CD14-positive monocyte (primary cell): ENCODE measurements around the gene PRSS33. TPM values are rescaled to one million over a fixed set of nuclear protein-coding genes. Genes with fewer than 3 reads are reported as not detected.

Source experiments
- DNase-seq, 3 donors: peaks; one replicate each; pipeline ENCODE4 v3.0.0-alpha.2; 2011 to 2022
- H2AFZ ChIP-seq: 2 replicates; pipeline ENCODE4 v1.6.0; 2012; ENCODE audit warnings: mild to moderate bottlenecking, low read depth, low read length, inconsistent platforms; ENCODE audit not compliant: insufficient read depth, poor library complexity, severe bottlenecking
- H3K27ac ChIP-seq, 2 donors: 1 replicate in 1 of 2; 2 replicates in 1 of 2; pipeline ENCODE4 v1.5.1; 2012 to 2013; ENCODE audit warnings: low read length in 2 of 2, control low read depth in 1 of 2, inconsistent platforms in 1 of 2, low read depth in 1 of 2, mild to moderate bottlenecking in 1 of 2
- H3K27me3 ChIP-seq, 2 donors: one replicate each; pipeline versions ENCODE4 v1.6.0 to v1.6.1; 2011 to 2013; ENCODE audit warnings: low read length in 2 of 2; ENCODE audit not compliant: control insufficient read depth in 2 of 2, insufficient read depth in 2 of 2
- H3K36me3 ChIP-seq, 2 donors: replicated peaks in 1 of 2; 1 replicate in 1 of 2; 2 replicates in 1 of 2; pipeline versions ENCODE4 v1.5.1 to v1.6.1; 2012 to 2013; ENCODE audit warnings: low read length in 2 of 2, control low read depth in 1 of 2, inconsistent platforms in 1 of 2, mild to moderate bottlenecking in 1 of 2; ENCODE audit not compliant: insufficient read depth in 2 of 2, control insufficient read depth in 1 of 2
- H3K4me1 ChIP-seq, 2 donors: 1 replicate in 1 of 2; 2 replicates in 1 of 2; pipeline versions ENCODE4 v1.5.1 to v1.6.1; 2012 to 2013; ENCODE audit warnings: low read length in 2 of 2, control low read depth in 1 of 2, inconsistent platforms in 1 of 2, mild to moderate bottlenecking in 1 of 2, moderate library complexity in 1 of 2; ENCODE audit not compliant: insufficient read depth in 2 of 2, control insufficient read depth in 1 of 2
- H3K4me2 ChIP-seq: replicated peaks from 2 replicates; pipeline ENCODE3; 2012; ENCODE audit warnings: low read length, moderate library complexity, mild to moderate bottlenecking; ENCODE audit not compliant: poor library complexity, severe bottlenecking; ENCODE audit errors: extremely low read depth
- H3K4me3 ChIP-seq, 3 experiments: fragments of 200-600 bp in 1 of 3; sonication (generic) in 1 of 3; replicated peaks in 1 of 3; 1 replicate in 2 of 3; 2 replicates in 1 of 3; pipeline ENCODE4 v1.5.1; 2011 to 2013; ENCODE audit warnings: low read length in 3 of 3, mild to moderate bottlenecking in 3 of 3, control low read depth in 2 of 3, low read depth in 2 of 3, inconsistent platforms in 1 of 3, moderate library complexity in 1 of 3
- H3K79me2 ChIP-seq: 2 replicates; pipeline ENCODE4 v1.6.0; 2012; ENCODE audit warnings: mild to moderate bottlenecking, control low read depth, inconsistent platforms, low read length, moderate library complexity; ENCODE audit not compliant: insufficient read depth
- H3K9ac ChIP-seq: 2 replicates; pipeline ENCODE4 v1.6.0; 2017; ENCODE audit warnings: low read length, mild to moderate bottlenecking; ENCODE audit not compliant: insufficient read depth, poor library complexity, severe bottlenecking
- H3K9me3 ChIP-seq, 2 donors: replicated peaks in 1 of 2; 1 replicate in 1 of 2; 2 replicates in 1 of 2; pipeline versions ENCODE4 v1.5.1 to v1.6.1; 2012 to 2013; ENCODE audit warnings: low read length in 2 of 2, control low read depth in 1 of 2; ENCODE audit not compliant: control insufficient read depth in 1 of 2, insufficient read depth in 1 of 2
- H4K20me1 ChIP-seq: 2 replicates; pipeline ENCODE4 v1.6.0; 2012; ENCODE audit warnings: mild to moderate bottlenecking, low read length, control low read depth, moderate library complexity; ENCODE audit not compliant: insufficient read depth
- H3K27ac Mint-ChIP-seq, 7 donors: one replicate each; pipeline ENCODE4 v1.8.0; 2020; ENCODE audit warnings: mild to moderate bottlenecking in 7 of 7, mixed read lengths in 7 of 7, moderate library complexity in 6 of 7, inconsistent platforms in 2 of 7
- H3K27me3 Mint-ChIP-seq, 3 donors: one replicate each; pipeline ENCODE4 v1.8.0; 2021 to 2022; ENCODE audit warnings: low read depth in 3 of 3, mild to moderate bottlenecking in 3 of 3, mixed read lengths in 3 of 3, moderate library complexity in 3 of 3, inconsistent platforms in 1 of 3
- H3K36me3 Mint-ChIP-seq, 2 donors: one replicate each; pipeline ENCODE4 v1.8.0; 2020; ENCODE audit warnings: mixed read lengths in 2 of 2, inconsistent platforms in 1 of 2, mild to moderate bottlenecking in 1 of 2
- H3K4me1 Mint-ChIP-seq: one replicate; pipeline ENCODE4 v1.8.0; 2020; ENCODE audit warnings: mild to moderate bottlenecking, mixed read lengths
- H3K4me3 Mint-ChIP-seq, 2 donors: one replicate each; pipeline ENCODE4 v1.8.0; 2020; ENCODE audit warnings: mild to moderate bottlenecking in 2 of 2, mixed read lengths in 2 of 2, moderate library complexity in 1 of 2
- H3K9me3 Mint-ChIP-seq, 7 donors: one replicate each; pipeline ENCODE4 v1.8.0; 2020 to 2022; ENCODE audit warnings: mixed read lengths in 7 of 7, mild to moderate bottlenecking in 6 of 7, moderate library complexity in 6 of 7, inconsistent platforms in 2 of 7
- whole genome bisulfite sequencing: methylation state at CpG from one replicate; pipeline ENCODE4 v1.1.5; 2013; ENCODE audit warnings: missing lambda C conversion rate; ENCODE audit not compliant: insufficient coverage; 5-methylcytosine and 5-hydroxymethylcytosine counted together
- intact Hi-C, 2 donors: fragments of 100-400 bp; cut with micrococcal nuclease; formaldehyde crosslinking; loops; one replicate each; pipeline versions ENCODE4 v1.15.0 to v1.15.1; 2023
- polyA plus RNA-seq, 3 donors: library from polyadenylated mRNA; depleted of rRNA in 1 of 3; unstranded in 2 of 3; stranded (reverse) in 1 of 3; fragments of 300-500 nt in 2 of 3; fragments of >200 nt in 1 of 3; fragmentation: Illumina TruSeq in 2 of 3; gene quantifications; 1 replicate in 2 of 3; 2 replicates in 1 of 3; pipeline ENCODE4 v1.2.3, GENCODE V29; 2012 to 2021
- TF ChIP-seq, protein P1 (sequence below): fragments of 200-600 bp; IDR thresholded peaks from one replicate; pipeline ENCODE4 v1.8.0; 2022; ENCODE audit warnings: antibody characterized with exemption, mild to moderate bottlenecking

The PRSS33 gene
- polyA plus RNA-seq, 3 donors: 0.05 TPM; not detected in 2

DNA sequence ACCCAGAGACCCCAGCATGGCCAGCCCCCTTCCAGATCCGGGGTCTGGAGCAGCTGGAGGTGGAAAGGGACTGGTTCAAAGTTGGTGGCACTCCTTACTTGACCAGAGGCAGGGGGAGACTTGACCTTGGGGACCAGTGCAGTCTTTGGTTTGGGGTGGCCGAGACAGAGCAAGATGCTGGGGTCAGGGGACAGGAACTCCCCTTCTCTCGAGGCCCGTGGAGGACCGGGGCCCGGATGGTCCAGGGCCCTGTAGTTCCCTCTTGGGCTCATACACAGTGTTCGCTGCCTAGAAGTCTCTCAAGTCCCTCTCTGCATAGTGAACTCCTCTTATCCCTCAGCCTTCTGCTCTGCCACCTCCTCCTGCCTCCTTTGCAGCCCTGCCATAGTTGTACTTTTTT lies 601 bp upstream of the PRSS33 start:
- Mint-ChIP-seq H3K4me1 (peaks cover 36% of the 10 kb centered on the region), H3K9me3 (peaks cover 0 to 2% (median 0%) of the 10 kb centered on the region in 7 donors), H3K36me3 (peaks cover 0 to 4% of the 10 kb centered on the region in 2 donors), H3K4me3 (peak overlapping the region in 1 of 2 donors; percentile 78), H3K27me3 (peaks cover 33 to 60% (median 49%) of the 10 kb centered on the region in 3 donors), H3K27ac (no peak overlapping the region)
- Histone ChIP-seq H3K36me3 (no peaks in the 10 kb centered on the region), H3K79me2 (no peaks in the 10 kb centered on the region), H2AFZ (no peak overlapping the region), H3K4me1 (peaks cover 28 to 35% of the 10 kb centered on the region in 2 donors), H3K9ac (no peak overlapping the region), H3K27me3 (peaks cover 6 to 43% of the 10 kb centered on the region in 2 donors), H3K9me3 (no peaks in the 10 kb centered on the region), H3K27ac (no peak overlapping the region), H4K20me1 (no peaks in the 10 kb centered on the region), H3K4me3 (no peak overlapping the region), H3K4me2 (no peak overlapping the region)
- TF ChIP-seq, protein P1, sequence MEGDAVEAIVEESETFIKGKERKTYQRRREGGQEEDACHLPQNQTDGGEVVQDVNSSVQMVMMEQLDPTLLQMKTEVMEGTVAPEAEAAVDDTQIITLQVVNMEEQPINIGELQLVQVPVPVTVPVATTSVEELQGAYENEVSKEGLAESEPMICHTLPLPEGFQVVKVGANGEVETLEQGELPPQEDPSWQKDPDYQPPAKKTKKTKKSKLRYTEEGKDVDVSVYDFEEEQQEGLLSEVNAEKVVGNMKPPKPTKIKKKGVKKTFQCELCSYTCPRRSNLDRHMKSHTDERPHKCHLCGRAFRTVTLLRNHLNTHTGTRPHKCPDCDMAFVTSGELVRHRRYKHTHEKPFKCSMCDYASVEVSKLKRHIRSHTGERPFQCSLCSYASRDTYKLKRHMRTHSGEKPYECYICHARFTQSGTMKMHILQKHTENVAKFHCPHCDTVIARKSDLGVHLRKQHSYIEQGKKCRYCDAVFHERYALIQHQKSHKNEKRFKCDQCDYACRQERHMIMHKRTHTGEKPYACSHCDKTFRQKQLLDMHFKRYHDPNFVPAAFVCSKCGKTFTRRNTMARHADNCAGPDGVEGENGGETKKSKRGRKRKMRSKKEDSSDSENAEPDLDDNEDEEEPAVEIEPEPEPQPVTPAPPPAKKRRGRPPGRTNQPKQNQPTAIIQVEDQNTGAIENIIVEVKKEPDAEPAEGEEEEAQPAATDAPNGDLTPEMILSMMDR: no peak
- 51% methylated on average over 7 of the region's 7 CpGs for WGBS
- intact Hi-C loops: loop anchor here in 1 of 2 donors (5.0 kb wide), 1 partner anchor 34 kb away; no protein-coding TSS in a partner anchor
- DNase-seq: no peak

DNA sequence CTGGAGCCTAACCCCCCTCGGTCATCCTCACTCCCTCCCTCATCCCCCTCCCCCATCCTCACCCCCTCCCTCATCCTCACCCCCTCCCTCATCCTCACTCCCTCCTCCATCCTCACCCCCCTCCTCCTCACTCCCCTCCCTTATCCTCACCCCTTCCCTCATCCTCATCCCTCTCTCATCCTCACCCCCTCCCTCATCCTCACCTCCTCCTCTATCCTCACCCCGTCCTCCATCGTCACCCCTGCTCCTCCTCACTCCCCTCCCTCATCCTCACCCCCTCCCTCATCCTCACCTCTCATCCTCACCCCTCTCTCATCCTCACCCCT lies 571 bp downstream of the PRSS33 start:
- DNase-seq: no peak
- no peak overlapping the region for H3K27ac Mint-ChIP-seq
- peaks cover 6 to 43% of the 10 kb centered on the region in 2 donors for H3K27me3 ChIP-seq
- no peak overlapping the region for H3K4me3 Mint-ChIP-seq
- no peak overlapping the region for H3K4me2 ChIP-seq
- H3K9ac ChIP-seq: no peak overlapping the region
- no peaks in the 10 kb centered on the region for H3K9me3 ChIP-seq
- no peaks in the 10 kb centered on the region for H4K20me1 ChIP-seq
- WGBS: 73% methylated on average over 2 of the region's 3 CpGs
- peaks cover 33 to 61% (median 50%) of the 10 kb centered on the region in 3 donors for H3K27me3 Mint-ChIP-seq
- intact Hi-C loops: loop anchor here (1.0 to 5.0 kb wide), 2 partner anchors 8 to 36 kb away; no protein-coding TSS in a partner anchor
- H3K27ac ChIP-seq: no peak overlapping the region
- peaks cover 0 to 4% of the 10 kb centered on the region in 2 donors for H3K36me3 Mint-ChIP-seq
- peaks cover 25% of the 10 kb centered on the region for H3K4me1 Mint-ChIP-seq
- no peak overlapping the region for H3K4me3 ChIP-seq
- H3K36me3 ChIP-seq: no peaks in the 10 kb centered on the region
- H3K79me2 ChIP-seq: no peaks in the 10 kb centered on the region
- peaks cover 17 to 23% of the 10 kb centered on the region in 2 donors for H3K4me1 ChIP-seq
- TF ChIP-seq, protein P1: no peak
- no peak overlapping the region for H2AFZ ChIP-seq
- peaks cover 0 to 2% (median 0%) of the 10 kb centered on the region in 7 donors for H3K9me3 Mint-ChIP-seq
